Astrocyte (in vitro differentiated cells and primary cell): ENCODE results near the gene VEZT. TPM values are rescaled to one million over a fixed set of nuclear protein-coding genes. Genes with fewer than 3 reads are reported as not detected.

Experiments
- DNase-seq: peaks from one replicate; pipeline ENCODE4 v3.0.0-alpha.2; 2010; ENCODE audit warnings: low read depth
- FAIRE-seq: peaks from 2 replicates; lab custom pipeline; 2011; peaks lifted over from hg19 to GRCh38; lab: Jason Lieb, UNC
- H2AFZ ChIP-seq: 2 replicates; pipeline ENCODE4 v1.6.0; 2012; ENCODE audit warnings: low read depth, low read length, inconsistent platforms
- H3K27ac ChIP-seq: 2 replicates; pipeline ENCODE4 v1.5.1; 2011; ENCODE audit warnings: low read depth, low read length, inconsistent platforms
- H3K27me3 ChIP-seq: 2 replicates; pipeline ENCODE4 v1.6.0; 2011; ENCODE audit warnings: low read length, inconsistent platforms; ENCODE audit not compliant: insufficient read depth
- H3K36me3 ChIP-seq: 2 replicates; pipeline ENCODE4 v1.5.1; 2011; ENCODE audit warnings: low read length, inconsistent platforms; ENCODE audit not compliant: insufficient read depth
- H3K4me1 ChIP-seq: 2 replicates; pipeline ENCODE4 v1.5.1; 2011; ENCODE audit warnings: low read length, inconsistent platforms; ENCODE audit not compliant: insufficient read depth
- H3K4me2 ChIP-seq: 2 replicates; pipeline ENCODE4 v1.6.0; 2012; ENCODE audit warnings: low read length, inconsistent platforms
- H3K4me3 ChIP-seq: 2 replicates; pipeline ENCODE4 v1.5.1; 2011; ENCODE audit warnings: low read depth, mild to moderate bottlenecking, low read length, inconsistent platforms; ENCODE audit not compliant: insufficient read depth
- H3K79me2 ChIP-seq: 2 replicates; pipeline ENCODE4 v1.6.0; 2012; ENCODE audit warnings: mild to moderate bottlenecking, low read length, inconsistent platforms; ENCODE audit not compliant: insufficient read depth
- H3K9ac ChIP-seq: 2 replicates; pipeline ENCODE4 v1.6.0; 2012; ENCODE audit warnings: mild to moderate bottlenecking, low read length, inconsistent platforms
- H3K9me3 ChIP-seq: 2 replicates; pipeline ENCODE4 v1.5.1; 2012; ENCODE audit warnings: low read depth, mild to moderate bottlenecking, low read length, inconsistent platforms; ENCODE audit not compliant: insufficient read depth
- H4K20me1 ChIP-seq: 2 replicates; pipeline ENCODE4 v1.6.0; 2012; ENCODE audit warnings: low read length, inconsistent platforms; ENCODE audit not compliant: insufficient read depth
- H3K27ac Mint-ChIP-seq: one replicate; pipeline ENCODE4 v1.8.0; 2021; ENCODE audit warnings: mild to moderate bottlenecking, mixed read lengths; ENCODE audit not compliant: unreplicated experiment
- H3K27me3 Mint-ChIP-seq: one replicate; pipeline ENCODE4 v1.8.0; 2021; ENCODE audit warnings: low read depth, mixed read lengths; ENCODE audit not compliant: unreplicated experiment
- H3K36me3 Mint-ChIP-seq: one replicate; pipeline ENCODE4 v1.8.0; 2021; ENCODE audit warnings: low read depth, mixed read lengths; ENCODE audit not compliant: unreplicated experiment
- H3K4me1 Mint-ChIP-seq: one replicate; pipeline ENCODE4 v1.8.0; 2021; ENCODE audit warnings: low read depth, mixed read lengths; ENCODE audit not compliant: unreplicated experiment
- H3K4me3 Mint-ChIP-seq: one replicate; pipeline ENCODE4 v1.8.0; 2021; ENCODE audit warnings: mild to moderate bottlenecking, moderate library complexity, mixed read lengths; ENCODE audit not compliant: unreplicated experiment
- H3K9me3 Mint-ChIP-seq: one replicate; pipeline ENCODE4 v1.8.0; 2021; ENCODE audit warnings: mild to moderate bottlenecking, mixed read lengths; ENCODE audit not compliant: unreplicated experiment
- CTCF ChIP-seq: IDR thresholded peaks from 2 replicates; pipeline ENCODE4 v1.5.1; 2011; ENCODE audit warnings: low read depth, mild to moderate bottlenecking, inconsistent platforms, low read length, moderate library complexity; ENCODE audit not compliant: insufficient read depth
- EZH2 ChIP-seq: IDR thresholded peaks from 2 replicates; pipeline ENCODE4 v1.6.1; 2012; ENCODE audit warnings: mild to moderate bottlenecking, low read length, inconsistent platforms; ENCODE audit not compliant: insufficient read depth
- total RNA-seq: library from RNA; stranded (reverse); gene quantifications from 2 replicates; pipeline ENCODE4 v1.2.1, GENCODE V29; 2021

Gene VEZT
- total RNA-seq, 1 donor from 2014 or later, result 106 TPM

- Mint-ChIP-seq H3K4me3 (no peak overlapping the region), H3K27me3 (no peaks in the 10 kb centered on the region), H3K36me3 (no peaks in the 10 kb centered on the region), H3K4me1 (no peaks in the 10 kb centered on the region), H3K9me3 (no peaks in the 10 kb centered on the region), H3K27ac (no peak overlapping the region)
- Histone ChIP-seq H3K27me3 (peaks cover 3% of the 10 kb centered on the region), H3K4me3 (no peak overlapping the region), H3K4me1 (no peaks in the 10 kb centered on the region), H4K20me1 (no peaks in the 10 kb centered on the region), H3K79me2 (no peaks in the 10 kb centered on the region), H3K27ac (no peak overlapping the region), H2AFZ (no peak overlapping the region), H3K4me2 (no peak overlapping the region), H3K9me3 (no peaks in the 10 kb centered on the region), H3K9ac (no peak overlapping the region), H3K36me3 (no peaks in the 10 kb centered on the region)
- TF ChIP-seq CTCF (no peak), EZH2 (no peak)
- DNase-seq, result no peak
- no peak for FAIRE-seq
Measured at GRCh38 chr12:95343461-95344230, 126.0 kb downstream of the VEZT start.

- no peak for TF ChIP-seq CTCF
- TF ChIP-seq EZH2, result no peak
- Mint-ChIP-seq H3K27me3 (no peaks in the 10 kb centered on the region), H3K27ac (no peak overlapping the region), H3K4me1 (no peaks in the 10 kb centered on the region), H3K9me3 (no peaks in the 10 kb centered on the region), H3K36me3 (no peaks in the 10 kb centered on the region), H3K4me3 (no peak overlapping the region)
- Histone ChIP-seq H3K4me3 (no peak overlapping the region), H3K27ac (no peak overlapping the region), H3K4me1 (no peaks in the 10 kb centered on the region), H4K20me1 (no peaks in the 10 kb centered on the region), H3K9me3 (no peaks in the 10 kb centered on the region), H3K4me2 (no peak overlapping the region), H3K9ac (no peak overlapping the region), H3K36me3 (no peaks in the 10 kb centered on the region), H3K27me3 (peaks cover 3% of the 10 kb centered on the region), H2AFZ (no peak overlapping the region), H3K79me2 (no peaks in the 10 kb centered on the region)
- DNase-seq, result no peak
- no peak for FAIRE-seq
Measured at GRCh38 chr12:95349291-95349690, 131.7 kb downstream of the VEZT start.

- no peak for TF ChIP-seq EZH2
- no peak for TF ChIP-seq CTCF
- no peaks in the 10 kb centered on the region for H4K20me1 ChIP-seq
- peaks cover 2% of the 10 kb centered on the region for H3K27me3 Mint-ChIP-seq
- H2AFZ ChIP-seq, result no peak overlapping the region
- H3K27ac ChIP-seq, result no peak overlapping the region
- no peak overlapping the region for H3K4me3 Mint-ChIP-seq
- no peaks in the 10 kb centered on the region for H3K9me3 Mint-ChIP-seq
- no peaks in the 10 kb centered on the region for H3K27me3 ChIP-seq
- no peaks in the 10 kb centered on the region for H3K36me3 Mint-ChIP-seq
- no peaks in the 10 kb centered on the region for H3K4me1 ChIP-seq
- no peaks in the 10 kb centered on the region for H3K79me2 ChIP-seq
- no peak overlapping the region for H3K4me3 ChIP-seq
- H3K9me3 ChIP-seq, result no peaks in the 10 kb centered on the region
- H3K36me3 ChIP-seq, result no peaks in the 10 kb centered on the region
- no peak overlapping the region for H3K27ac Mint-ChIP-seq
- no peak overlapping the region for H3K4me2 ChIP-seq
- H3K4me1 Mint-ChIP-seq, result no peaks in the 10 kb centered on the region
- DNase-seq (no peak), FAIRE-seq (no peak)
- no peak overlapping the region for H3K9ac ChIP-seq
Measured at GRCh38 chr12:95351748-95352147, 134.1 kb downstream of the VEZT start.
